Measurements from ENCODE around the gene EML5. TPM values are rescaled to one million over a fixed set of nuclear protein-coding genes. Genes with fewer than 3 reads are reported as not detected.
A peak's percentile ranks its signal among the peaks of the same experiment; 100 is the strongest.

The EML5 gene
- total and polyA plus RNA-seq, 2 donors (not counting 1 experiment from before 2014, with no cell fraction given): 0.10 to 0.66 TPM

- TF ChIP-seq CTCF (conservative IDR thresholded peaks at IDR 0.05 in 1 of 2, IDR thresholded peaks at IDR 0.05 in 1 of 2; ENCODE audit: low read depth in 1 of 2, low read length in 2 of 2) (no peak), EZH2 (IDR thresholded peaks at IDR 0.05; ENCODE audit: low read length, missing control alignments) (no peak)
- H3K79me2 ChIP-seq (ENCODE audit: control insufficient read depth, insufficient read depth, low read length): peaks cover 25% of the 10 kb centered on the region
- peak within 1 kb of the TSS; percentile 85 for H3K27ac ChIP-seq (ENCODE audit: insufficient read depth, low read length)
- H3K36me3 ChIP-seq (ENCODE audit: control insufficient read depth, insufficient read depth, low read length): peaks cover 2% of the 10 kb centered on the region
- peaks cover 8% of the 10 kb centered on the region for H3K4me1 ChIP-seq (ENCODE audit: control insufficient read depth, extremely low read depth, insufficient read depth, low read length)
- peak; percentile 80 to 82 for DNase-seq (ENCODE audit: low read depth in 2 of 2)
- no peaks in the 10 kb centered on the region for H3K9me3 ChIP-seq (ENCODE audit: control insufficient read depth, insufficient read depth, low read depth, low read length)
- no peaks in the 10 kb centered on the region for H3K27me3 ChIP-seq (ENCODE audit: control insufficient read depth, insufficient read depth, low read length)
- peak within 1 kb of the TSS; percentile 95 for H2AFZ ChIP-seq (ENCODE audit: low read length)
- H3K4me3 ChIP-seq (replicated peaks in 1 of 4; ENCODE audit: control extremely low read depth in 1 of 4, insufficient read depth in 1 of 4, low read depth in 3 of 4, low read length in 4 of 4): peak within 1 kb of the TSS; percentile 81 to 95 (median 87)
- H3K4me2 ChIP-seq (ENCODE audit: extremely low read depth, insufficient read depth, low read length): peak within 1 kb of the TSS; percentile 92
- peak within 1 kb of the TSS; percentile 89 for H3K9ac ChIP-seq (ENCODE audit: insufficient read depth, low read length)
- peaks cover 1% of the 10 kb centered on the region for H4K20me1 ChIP-seq (ENCODE audit: control insufficient read depth, extremely low read depth, insufficient read depth, low read length)
Measured at GRCh38 chr14:88562831-88563686, 229.7 kb downstream of the EML5 start, which contains the start of gene ZC3H14. Gene ZC3H14 (plus strand): TSS chr14:88563037. CDS start chr14:88563134, 97 bp downstream.

GRCh38 chr14:88562532-88562830 is 230.3 kb downstream of the EML5 start:
- H3K4me2 ChIP-seq (ENCODE audit: extremely low read depth, insufficient read depth, low read length): peak overlapping the region; percentile 84
- H3K9me3 ChIP-seq (ENCODE audit: control insufficient read depth, insufficient read depth, low read depth, low read length): no peaks in the 10 kb centered on the region

More at GRCh38 chr14:88562532-88562830, 230.3 kb downstream of the EML5 start:
- Histone ChIP-seq H4K20me1 (ENCODE audit: control insufficient read depth, extremely low read depth, insufficient read depth, low read length) (peaks cover 1% of the 10 kb centered on the region), H3K79me2 (ENCODE audit: control insufficient read depth, insufficient read depth, low read length) (peaks cover 23% of the 10 kb centered on the region), H3K27ac (ENCODE audit: insufficient read depth, low read length) (no peak overlapping the region), H3K4me3 (replicated peaks in 1 of 4; ENCODE audit: control extremely low read depth in 1 of 4, insufficient read depth in 1 of 4, low read depth in 3 of 4, low read length in 4 of 4) (peak overlapping the region; percentile 71 to 95 (median 84)), H3K27me3 (ENCODE audit: control insufficient read depth, insufficient read depth, low read length) (no peaks in the 10 kb centered on the region), H3K4me1 (ENCODE audit: control insufficient read depth, extremely low read depth, insufficient read depth, low read length) (peaks cover 8% of the 10 kb centered on the region), H3K9ac (ENCODE audit: insufficient read depth, low read length) (no peak overlapping the region), H3K36me3 (ENCODE audit: control insufficient read depth, insufficient read depth, low read length) (no peaks in the 10 kb centered on the region), H2AFZ (ENCODE audit: low read length) (peak overlapping the region; percentile 77)
- TF ChIP-seq CTCF (conservative IDR thresholded peaks at IDR 0.05 in 1 of 2, IDR thresholded peaks at IDR 0.05 in 1 of 2; ENCODE audit: low read depth in 1 of 2, low read length in 2 of 2) (no peak), EZH2 (IDR thresholded peaks at IDR 0.05; ENCODE audit: low read length, missing control alignments) (no peak)
- no peak for DNase-seq (ENCODE audit: low read depth in 2 of 2)

Other genes starting within 250 kb of the EML5 start
- gene PTPN21, start 237.9 kb downstream of the EML5 start, total RNA-seq: 9.2 and 13.2 TPM in 2 replicates
- 13.7 and 14.2 TPM in 2 replicates for gene PTPN21, start 237.9 kb downstream of the EML5 start, polyA plus RNA-seq
- 66.0 and 71.0 TPM in 2 replicates for gene ZC3H14, start 229.9 kb downstream of the EML5 start, total RNA-seq
- gene ZC3H14, start 229.9 kb downstream of the EML5 start, polyA plus RNA-seq: 77.4 and 89.9 TPM in 2 replicates
- 27.5 and 31.2 TPM in 2 replicates for gene TTC8, start 31.7 kb upstream of the EML5 start, total RNA-seq
- 44.2 and 49.4 TPM in 2 replicates for gene TTC8, start 31.7 kb upstream of the EML5 start, polyA plus RNA-seq